K562 (cell line): ENCODE measurements around the gene LRRC43. TPM values are rescaled to one million over a fixed set of nuclear protein-coding genes. Genes with fewer than 3 reads are reported as not detected.

Experiments
- ATAC-seq: fragments of 200-7000 bp; cut with Tn5 transposase; 3 replicates; pipeline ENCODE4 v1.9.1; 2020; ENCODE audit warnings: moderate library complexity
- BruUV-seq: library from RNA; stranded (reverse); fragments of 400-500 nt; replicated peaks from 2 replicates; lab custom pipeline; 2021; lab: Mats Ljungman, UMichigan
- CTCF ChIA-PET: fragments of 300-600 bp; formaldehyde crosslinking; extraction: SDS; loops from one replicate; lab custom pipeline; 2021; ENCODE audit warnings: low intra/inter-chr PET ratio; lab: Yijun Ruan, JAX
- POLR2A ChIA-PET: fragments of 300-600, 350-650 bp; sonication (Branson Sonifier 250); formaldehyde crosslinking; extraction: SDS; loops from one replicate; lab custom pipeline; 2021; ENCODE audit warnings: antibody characterized with exemption, inconsistent platforms; lab: Yijun Ruan, JAX
- DNase-seq, 4 experiments: peaks; one replicate each; pipeline versions ENCODE4 v3.0.0 to v3.0.0-alpha.2; 2011 to 2018; ENCODE audit warnings: low spot score in 3 of 4, mixed read lengths in 3 of 4; ENCODE audit errors: extremely low read depth in 1 of 4
- FAIRE-seq: peaks from 2 replicates; lab custom pipeline; 2011; peaks lifted over from hg19 to GRCh38; lab: Jason Lieb, UNC
- H2AFZ ChIP-seq: 2 replicates; pipeline ENCODE4 v1.6.0; 2011; ENCODE audit warnings: low read depth, low read length, control low read depth, inconsistent platforms
- H3K27ac ChIP-seq: fragments of 200-600 bp; 3 replicates; pipeline ENCODE4 v1.8.0; 2011; ENCODE audit warnings: low read depth, mild to moderate bottlenecking, control low read depth, inconsistent platforms, low read length, moderate library complexity, mixed read lengths; ENCODE audit errors: extremely low read depth
- H3K27me3 ChIP-seq, 2 experiments: fragments of 300-600 bp in 1 of 2; 2 replicates in 1 of 2; 3 replicates in 1 of 2; pipeline versions ENCODE4 v1.6.0 to v1.8.0; 2011; ENCODE audit warnings: inconsistent platforms in 2 of 2, low read length in 2 of 2, mild to moderate bottlenecking in 1 of 2, mixed read lengths in 1 of 2, moderate library complexity in 1 of 2; ENCODE audit not compliant: control insufficient read depth in 2 of 2, insufficient read depth in 2 of 2
- H3K36me3 ChIP-seq: fragments of 300-600 bp; 3 replicates; pipeline ENCODE4 v1.8.0; 2011; ENCODE audit warnings: mild to moderate bottlenecking, low read length, inconsistent platforms; ENCODE audit not compliant: control insufficient read depth, insufficient read depth
- H3K4me1 ChIP-seq, 2 experiments: fragments of 200-600 bp in 1 of 2; replicated peaks in 1 of 2; 2 replicates in 1 of 2; 3 replicates in 1 of 2; pipeline versions ENCODE4 v1.5.1 to v1.8.0; 2011; ENCODE audit warnings: inconsistent platforms in 2 of 2, low read length in 2 of 2, mild to moderate bottlenecking in 1 of 2, mixed read lengths in 1 of 2, moderate library complexity in 1 of 2; ENCODE audit not compliant: control insufficient read depth in 2 of 2, insufficient read depth in 2 of 2
- H3K4me2 ChIP-seq: 2 replicates; pipeline ENCODE4 v1.6.1; 2011; ENCODE audit warnings: low read length, control low read depth, inconsistent platforms, mixed read lengths; ENCODE audit not compliant: insufficient read depth
- H3K4me3 ChIP-seq: fragments of 200-600 bp; sonication (generic), shearing (Covaris generic); 2 replicates; pipeline ENCODE4 v1.5.1; 2016; ENCODE audit warnings: control low read depth, inconsistent platforms
- H3K79me2 ChIP-seq: fragments of 200-600 bp; 3 replicates; pipeline ENCODE4 v1.8.0; 2011; ENCODE audit warnings: low read length, inconsistent platforms; ENCODE audit not compliant: control insufficient read depth, insufficient read depth
- H3K9ac ChIP-seq, 2 experiments: 2 replicates each; pipeline versions ENCODE4 v1.6.0 to v1.6.1; 2011; ENCODE audit warnings: low read depth in 2 of 2, low read length in 2 of 2, control low read depth in 1 of 2, inconsistent platforms in 1 of 2, mild to moderate bottlenecking in 1 of 2, mixed read lengths in 1 of 2; ENCODE audit not compliant: insufficient read depth in 1 of 2
- H3K9me1 ChIP-seq: one replicate; pipeline ENCODE4 v1.6.0; 2011; ENCODE audit warnings: inconsistent platforms, mild to moderate bottlenecking, low read length, moderate library complexity; ENCODE audit not compliant: control insufficient read depth, insufficient read depth
- H3K9me3 ChIP-seq: replicated peaks from 2 replicates; pipeline ENCODE4 v1.5.1; 2011; ENCODE audit warnings: low read depth, low read length, inconsistent platforms; ENCODE audit not compliant: control insufficient read depth, insufficient read depth
- H4K20me1 ChIP-seq: replicated peaks from 2 replicates; pipeline ENCODE4 v1.6.1; 2011; ENCODE audit warnings: low read length, inconsistent platforms, mixed read lengths; ENCODE audit not compliant: control insufficient read depth, insufficient read depth
- FOXJ2 ChIP-seq: fragments of 200-800 bp; sonication (Bioruptor generic); IDR thresholded peaks from 2 replicates; pipeline ENCODE4 v1.6.1; 2016; ENCODE audit warnings: missing genetic modification characterization, missing compliant biosample characterization
- HCFC1 ChIP-seq: IDR thresholded peaks from 2 replicates; pipeline ENCODE4 v1.6.1; 2012; ENCODE audit warnings: low read depth, low read length, improper control_type of control experiment
- POLR2A ChIP-seq: fragments of 450-650 bp; conservative IDR thresholded peaks from 2 replicates; pipeline ENCODE4 v1.6.1; 2016
- SIN3B ChIP-seq: fragments of 450-650 bp; IDR thresholded peaks from 2 replicates; pipeline ENCODE4 v1.6.1; 2017; ENCODE audit warnings: low read depth, mild to moderate bottlenecking, moderate library complexity
- WGBS: fragments of 100-300 bp; shearing (Covaris generic); methylation state at CpG from one replicate; pipeline ENCODE4 v1.1.6; 2016; ENCODE audit warnings: low coverage, mixed read lengths; ENCODE audit not compliant: insufficient coverage; ENCODE audit errors: missing lambda C conversion rate; 5-methylcytosine and 5-hydroxymethylcytosine counted together
- in situ Hi-C: fragments of 300-500 bp; cut with MboI; formaldehyde crosslinking; loops from 4 replicates; pipeline ENCODE4 v1.15.0; 2018; ENCODE audit warnings: inconsistent platforms, mixed read lengths
- intact Hi-C: fragments of 100-400 bp; cut with micrococcal nuclease; formaldehyde crosslinking; loops from 2 replicates; pipeline ENCODE4 v1.14.2; 2022
- polyA plus RNA-seq, 8 experiments: library from polyadenylated mRNA; depleted of rRNA in 4 of 8; stranded (reverse) in 5 of 8; unstranded in 3 of 8; fragments of >200 nt; fragmentation: Nextera tagmentation in 2 of 8; fragmentation: Illumina TruSeq in 1 of 8; extraction: Ambion mirVana in 2 of 8; extraction: Trizol in 1 of 8; gene quantifications; 2 replicates each; pipeline versions ENCODE4 v1.2.1 to v1.2.3, GENCODE V29; 2011 to 2014; ENCODE audit warnings: inconsistent platforms in 1 of 8, missing spikeins in 1 of 8
- total RNA-seq, 7 experiments: library from RNA; depleted of rRNA in 6 of 7; stranded (reverse); fragments of >200 nt in 6 of 7; fragmentation: Illumina TruSeq in 2 of 7; extraction: Trizol in 2 of 7; gene quantifications; 2 replicates each; pipeline versions ENCODE4 v1.2.1 to v1.2.3, GENCODE V29; 2011 to 2021; ENCODE audit warnings: low replicate concordance in 1 of 7
- TF ChIP-seq, protein P1 (sequence below): fragments of 450-650 bp; IDR thresholded peaks from 2 replicates; pipeline ENCODE4 v1.6.1; 2016; ENCODE audit warnings: mild to moderate bottlenecking, moderate library complexity
- TF ChIP-seq, protein P2 (sequence below): fragments of 450-650 bp; formaldehyde crosslinking; IDR thresholded peaks from 2 replicates; pipeline ENCODE4 v1.4.0; 2020; ENCODE audit warnings: mild to moderate bottlenecking, mixed read lengths

LRRC43 gene
- total and polyA plus RNA-seq, 9 of the 15 experiments (the other 6 are each of a cell fraction or from before 2014, with no cell fraction given): 0.19 TPM; not detected in 8

DNA sequence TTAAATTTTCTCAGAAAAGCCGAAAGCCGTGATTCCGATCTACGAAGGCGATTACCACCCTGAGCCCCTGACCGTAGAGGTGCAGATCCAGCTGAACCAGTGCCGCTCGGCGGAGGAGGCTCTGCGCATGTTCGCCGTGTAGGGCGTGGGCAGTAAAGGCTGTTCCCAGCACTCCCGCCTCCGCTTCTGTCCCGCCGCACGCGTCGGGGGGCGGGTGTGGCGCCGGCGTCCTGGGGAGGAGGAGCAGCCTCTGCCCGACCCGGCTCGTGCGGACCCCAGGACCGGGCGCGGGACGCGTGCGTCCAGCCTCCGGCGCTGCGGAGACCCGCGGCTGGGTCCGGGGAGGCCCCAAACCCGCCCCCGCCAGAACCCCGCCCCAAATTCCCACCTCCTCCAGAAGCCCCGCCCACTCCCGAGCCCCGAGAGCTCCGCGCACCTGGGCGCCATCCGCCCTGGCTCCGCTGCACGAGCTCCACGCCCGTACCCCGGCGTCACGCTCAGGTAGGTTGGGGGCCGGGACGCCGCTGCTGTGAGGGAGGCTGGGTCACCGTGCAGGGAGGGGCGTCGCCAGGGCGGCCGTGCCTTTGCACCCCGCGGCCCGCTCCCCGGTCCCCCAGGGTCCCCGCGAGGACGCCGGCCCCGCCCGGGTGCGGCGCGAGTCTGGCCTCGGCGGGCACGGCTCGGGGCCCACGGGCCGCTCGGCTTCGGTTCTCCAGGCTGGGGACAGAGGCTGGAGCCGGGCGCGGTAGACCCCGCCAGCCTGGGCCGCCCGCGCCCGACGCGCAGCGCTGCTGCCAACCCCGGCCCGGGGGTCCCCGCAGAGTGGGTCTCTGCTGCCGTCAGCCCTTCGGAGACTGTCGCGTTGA lies 20.6 kb downstream of the LRRC43 start, which contains the start of gene B3GNT4:
Gene B3GNT4 (plus strand): TSS at position 409 of the 866 bp plus-strand sequence. CDS start 910 bp downstream, outside the sequence.
- H3K79me2 ChIP-seq: no peaks in the 10 kb centered on the region
- H3K27ac ChIP-seq: peak within 1 kb of the TSS; percentile 51; the same call in 1 of the 3 replicates
- H3K36me3 ChIP-seq: peaks cover 19% of the 10 kb centered on the region
- 4% methylated on average over 52 of the region's 104 CpGs for WGBS
- H3K9me3 ChIP-seq: no peaks in the 10 kb centered on the region
- intact Hi-C loops: no loop called here
- BruUV-seq: no TSS peak
- no peaks in the 10 kb centered on the region for H3K9me1 ChIP-seq
- no peaks in the 10 kb centered on the region for H3K27me3 ChIP-seq
- H3K4me2 ChIP-seq: peak within 1 kb of the TSS; percentile 74
- POLR2A ChIA-PET: interaction anchor here (0.5 to 11.2 kb wide), 7 partner anchors 8 to 549 kb away, joined by 3 to 149 read pairs (median 3); partner anchors contain the start of genes DENR and DIABLO
- H3K9ac ChIP-seq: peak within 1 kb of the TSS; percentile 27 to 89; a peak in 3 of 4 replicates
- H3K4me1 ChIP-seq: peaks cover 7 to 63% of the 10 kb centered on the region in 2 experiments; a peak in 3 of 5 replicates
- CTCF ChIA-PET: interaction anchor here (0.6 kb wide), 1 partner anchor 13 kb away, joined by 3 read pairs; no protein-coding TSS in a partner anchor
- in situ Hi-C loops: no loop called here
- FAIRE-seq (peak; percentile 95), DNase-seq (peak; percentile 83 to 91 (median 88)), ATAC-seq (peak; percentile 88)
- no peaks in the 10 kb centered on the region; the same call in 1 of the 2 replicates for H4K20me1 ChIP-seq
- peak within 1 kb of the TSS; percentile 45 for H3K4me3 ChIP-seq
- H2AFZ ChIP-seq: peak within 1 kb of the TSS; percentile 81
- TF ChIP-seq, protein P1, sequence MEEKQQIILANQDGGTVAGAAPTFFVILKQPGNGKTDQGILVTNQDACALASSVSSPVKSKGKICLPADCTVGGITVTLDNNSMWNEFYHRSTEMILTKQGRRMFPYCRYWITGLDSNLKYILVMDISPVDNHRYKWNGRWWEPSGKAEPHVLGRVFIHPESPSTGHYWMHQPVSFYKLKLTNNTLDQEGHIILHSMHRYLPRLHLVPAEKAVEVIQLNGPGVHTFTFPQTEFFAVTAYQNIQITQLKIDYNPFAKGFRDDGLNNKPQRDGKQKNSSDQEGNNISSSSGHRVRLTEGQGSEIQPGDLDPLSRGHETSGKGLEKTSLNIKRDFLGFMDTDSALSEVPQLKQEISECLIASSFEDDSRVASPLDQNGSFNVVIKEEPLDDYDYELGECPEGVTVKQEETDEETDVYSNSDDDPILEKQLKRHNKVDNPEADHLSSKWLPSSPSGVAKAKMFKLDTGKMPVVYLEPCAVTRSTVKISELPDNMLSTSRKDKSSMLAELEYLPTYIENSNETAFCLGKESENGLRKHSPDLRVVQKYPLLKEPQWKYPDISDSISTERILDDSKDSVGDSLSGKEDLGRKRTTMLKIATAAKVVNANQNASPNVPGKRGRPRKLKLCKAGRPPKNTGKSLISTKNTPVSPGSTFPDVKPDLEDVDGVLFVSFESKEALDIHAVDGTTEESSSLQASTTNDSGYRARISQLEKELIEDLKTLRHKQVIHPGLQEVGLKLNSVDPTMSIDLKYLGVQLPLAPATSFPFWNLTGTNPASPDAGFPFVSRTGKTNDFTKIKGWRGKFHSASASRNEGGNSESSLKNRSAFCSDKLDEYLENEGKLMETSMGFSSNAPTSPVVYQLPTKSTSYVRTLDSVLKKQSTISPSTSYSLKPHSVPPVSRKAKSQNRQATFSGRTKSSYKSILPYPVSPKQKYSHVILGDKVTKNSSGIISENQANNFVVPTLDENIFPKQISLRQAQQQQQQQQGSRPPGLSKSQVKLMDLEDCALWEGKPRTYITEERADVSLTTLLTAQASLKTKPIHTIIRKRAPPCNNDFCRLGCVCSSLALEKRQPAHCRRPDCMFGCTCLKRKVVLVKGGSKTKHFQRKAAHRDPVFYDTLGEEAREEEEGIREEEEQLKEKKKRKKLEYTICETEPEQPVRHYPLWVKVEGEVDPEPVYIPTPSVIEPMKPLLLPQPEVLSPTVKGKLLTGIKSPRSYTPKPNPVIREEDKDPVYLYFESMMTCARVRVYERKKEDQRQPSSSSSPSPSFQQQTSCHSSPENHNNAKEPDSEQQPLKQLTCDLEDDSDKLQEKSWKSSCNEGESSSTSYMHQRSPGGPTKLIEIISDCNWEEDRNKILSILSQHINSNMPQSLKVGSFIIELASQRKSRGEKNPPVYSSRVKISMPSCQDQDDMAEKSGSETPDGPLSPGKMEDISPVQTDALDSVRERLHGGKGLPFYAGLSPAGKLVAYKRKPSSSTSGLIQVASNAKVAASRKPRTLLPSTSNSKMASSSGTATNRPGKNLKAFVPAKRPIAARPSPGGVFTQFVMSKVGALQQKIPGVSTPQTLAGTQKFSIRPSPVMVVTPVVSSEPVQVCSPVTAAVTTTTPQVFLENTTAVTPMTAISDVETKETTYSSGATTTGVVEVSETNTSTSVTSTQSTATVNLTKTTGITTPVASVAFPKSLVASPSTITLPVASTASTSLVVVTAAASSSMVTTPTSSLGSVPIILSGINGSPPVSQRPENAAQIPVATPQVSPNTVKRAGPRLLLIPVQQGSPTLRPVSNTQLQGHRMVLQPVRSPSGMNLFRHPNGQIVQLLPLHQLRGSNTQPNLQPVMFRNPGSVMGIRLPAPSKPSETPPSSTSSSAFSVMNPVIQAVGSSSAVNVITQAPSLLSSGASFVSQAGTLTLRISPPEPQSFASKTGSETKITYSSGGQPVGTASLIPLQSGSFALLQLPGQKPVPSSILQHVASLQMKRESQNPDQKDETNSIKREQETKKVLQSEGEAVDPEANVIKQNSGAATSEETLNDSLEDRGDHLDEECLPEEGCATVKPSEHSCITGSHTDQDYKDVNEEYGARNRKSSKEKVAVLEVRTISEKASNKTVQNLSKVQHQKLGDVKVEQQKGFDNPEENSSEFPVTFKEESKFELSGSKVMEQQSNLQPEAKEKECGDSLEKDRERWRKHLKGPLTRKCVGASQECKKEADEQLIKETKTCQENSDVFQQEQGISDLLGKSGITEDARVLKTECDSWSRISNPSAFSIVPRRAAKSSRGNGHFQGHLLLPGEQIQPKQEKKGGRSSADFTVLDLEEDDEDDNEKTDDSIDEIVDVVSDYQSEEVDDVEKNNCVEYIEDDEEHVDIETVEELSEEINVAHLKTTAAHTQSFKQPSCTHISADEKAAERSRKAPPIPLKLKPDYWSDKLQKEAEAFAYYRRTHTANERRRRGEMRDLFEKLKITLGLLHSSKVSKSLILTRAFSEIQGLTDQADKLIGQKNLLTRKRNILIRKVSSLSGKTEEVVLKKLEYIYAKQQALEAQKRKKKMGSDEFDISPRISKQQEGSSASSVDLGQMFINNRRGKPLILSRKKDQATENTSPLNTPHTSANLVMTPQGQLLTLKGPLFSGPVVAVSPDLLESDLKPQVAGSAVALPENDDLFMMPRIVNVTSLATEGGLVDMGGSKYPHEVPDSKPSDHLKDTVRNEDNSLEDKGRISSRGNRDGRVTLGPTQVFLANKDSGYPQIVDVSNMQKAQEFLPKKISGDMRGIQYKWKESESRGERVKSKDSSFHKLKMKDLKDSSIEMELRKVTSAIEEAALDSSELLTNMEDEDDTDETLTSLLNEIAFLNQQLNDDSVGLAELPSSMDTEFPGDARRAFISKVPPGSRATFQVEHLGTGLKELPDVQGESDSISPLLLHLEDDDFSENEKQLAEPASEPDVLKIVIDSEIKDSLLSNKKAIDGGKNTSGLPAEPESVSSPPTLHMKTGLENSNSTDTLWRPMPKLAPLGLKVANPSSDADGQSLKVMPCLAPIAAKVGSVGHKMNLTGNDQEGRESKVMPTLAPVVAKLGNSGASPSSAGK: peak; percentile 87
- TF ChIP-seq HCFC1 (no peak), FOXJ2 (tag) (no peak), SIN3B (peak; percentile 28; the same call in 1 of the 2 replicates), POLR2A (peak; percentile 50; the same call in 1 of the 2 replicates)
- TF ChIP-seq, protein P2, sequence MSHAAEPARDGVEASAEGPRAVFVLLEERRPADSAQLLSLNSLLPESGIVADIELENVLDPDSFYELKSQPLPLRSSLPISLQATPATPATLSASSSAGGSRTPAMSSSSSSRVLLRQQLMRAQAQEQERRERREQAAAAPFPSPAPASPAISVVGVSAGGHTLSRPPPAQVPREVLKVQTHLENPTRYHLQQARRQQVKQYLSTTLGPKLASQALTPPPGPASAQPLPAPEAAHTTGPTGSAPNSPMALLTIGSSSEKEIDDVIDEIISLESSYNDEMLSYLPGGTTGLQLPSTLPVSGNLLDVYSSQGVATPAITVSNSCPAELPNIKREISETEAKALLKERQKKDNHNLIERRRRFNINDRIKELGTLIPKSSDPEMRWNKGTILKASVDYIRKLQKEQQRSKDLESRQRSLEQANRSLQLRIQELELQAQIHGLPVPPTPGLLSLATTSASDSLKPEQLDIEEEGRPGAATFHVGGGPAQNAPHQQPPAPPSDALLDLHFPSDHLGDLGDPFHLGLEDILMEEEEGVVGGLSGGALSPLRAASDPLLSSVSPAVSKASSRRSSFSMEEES: no peak
